Activated T-cell treated with anti-CD3 and anti-CD28 coated beads, Interleukin-2, amount 50 U/mL, for 1 hour (primary cell): Measurements from ENCODE around the gene ZBTB12.
"Not testable (repeated sequence)": the region's sequence is repeated elsewhere in the genome, so short reads cannot be mapped to it uniquely, and the experiment has no call there.

Source experiments
- DNase-seq: peaks from one replicate; pipeline ENCODE4 v3.0.0-alpha.2; 2020

Gene ZBTB12, protein sequence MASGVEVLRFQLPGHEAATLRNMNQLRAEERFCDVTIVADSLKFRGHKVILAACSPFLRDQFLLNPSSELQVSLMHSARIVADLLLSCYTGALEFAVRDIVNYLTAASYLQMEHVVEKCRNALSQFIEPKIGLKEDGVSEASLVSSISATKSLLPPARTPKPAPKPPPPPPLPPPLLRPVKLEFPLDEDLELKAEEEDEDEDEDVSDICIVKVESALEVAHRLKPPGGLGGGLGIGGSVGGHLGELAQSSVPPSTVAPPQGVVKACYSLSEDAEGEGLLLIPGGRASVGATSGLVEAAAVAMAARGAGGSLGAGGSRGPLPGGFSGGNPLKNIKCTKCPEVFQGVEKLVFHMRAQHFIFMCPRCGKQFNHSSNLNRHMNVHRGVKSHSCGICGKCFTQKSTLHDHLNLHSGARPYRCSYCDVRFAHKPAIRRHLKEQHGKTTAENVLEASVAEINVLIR

DNA sequence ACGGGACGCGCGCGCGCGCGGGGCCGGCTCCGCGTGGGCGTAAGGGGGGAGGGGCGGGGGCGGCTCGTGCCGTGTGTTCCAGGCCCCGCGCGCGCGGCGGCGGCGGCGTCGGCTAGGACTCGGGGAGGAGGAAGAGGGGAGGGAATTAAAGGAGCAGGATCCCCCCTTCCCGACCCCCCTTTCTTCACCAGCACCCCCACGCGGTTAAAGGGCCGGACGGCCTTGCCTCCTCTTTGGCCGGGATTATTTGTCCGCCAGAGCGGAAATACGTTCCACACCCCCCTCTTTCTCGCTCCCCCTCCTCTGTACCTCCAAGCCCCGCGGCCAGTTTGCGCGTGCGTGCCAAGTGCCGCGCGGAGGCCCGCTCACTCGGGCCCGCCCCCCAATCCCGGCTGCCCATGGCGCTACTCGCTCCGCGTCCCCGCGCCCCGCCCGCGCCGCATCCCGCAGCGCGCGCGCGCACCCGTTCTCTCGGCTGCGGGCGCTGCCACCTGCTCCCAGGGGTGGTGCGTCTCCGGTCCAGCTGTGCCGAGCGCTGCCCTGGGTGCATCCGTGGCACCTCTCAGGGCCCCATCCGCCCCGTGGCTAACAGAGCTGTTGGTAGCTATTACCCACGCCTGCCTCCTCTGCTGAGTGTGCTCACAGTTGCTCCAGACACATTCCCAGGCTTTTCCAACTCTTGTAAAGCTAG is at the start of gene ZBTB12:
Gene ZBTB12 (minus strand): TSS at position 134 of the 691 bp plus-strand sequence. CDS start 781 bp downstream, outside the sequence.
- DNase-seq, result peak; percentile 86

GRCh38 chr6:31949926-31950548 is 48.2 kb upstream of the ZBTB12 start:
- DNase-seq, result no peak

- DNase-seq, result no peak
Observed at GRCh38 chr6:31948753-31949413, 47.0 kb upstream of the ZBTB12 start.

GRCh38 chr6:31948306-31948705 is 46.4 kb upstream of the ZBTB12 start:
- no peak for DNase-seq

- no peak for DNase-seq
Observed at GRCh38 chr6:31947864-31948263, 46.0 kb upstream of the ZBTB12 start.

GRCh38 chr6:31947070-31947675 is 45.3 kb upstream of the ZBTB12 start:
- no peak for DNase-seq

- no peak for DNase-seq
Observed at GRCh38 chr6:31946370-31946885, 44.5 kb upstream of the ZBTB12 start.

- DNase-seq, result no peak
Observed at GRCh38 chr6:31945507-31946369, 43.9 kb upstream of the ZBTB12 start, which contains the start of gene CFB. CFB (plus strand) TSS chr6:31946095; CDS start chr6:31946222, 127 bp downstream.

GRCh38 chr6:31945154-31945506 is 43.2 kb upstream of the ZBTB12 start:
- DNase-seq, result no peak

DNA sequence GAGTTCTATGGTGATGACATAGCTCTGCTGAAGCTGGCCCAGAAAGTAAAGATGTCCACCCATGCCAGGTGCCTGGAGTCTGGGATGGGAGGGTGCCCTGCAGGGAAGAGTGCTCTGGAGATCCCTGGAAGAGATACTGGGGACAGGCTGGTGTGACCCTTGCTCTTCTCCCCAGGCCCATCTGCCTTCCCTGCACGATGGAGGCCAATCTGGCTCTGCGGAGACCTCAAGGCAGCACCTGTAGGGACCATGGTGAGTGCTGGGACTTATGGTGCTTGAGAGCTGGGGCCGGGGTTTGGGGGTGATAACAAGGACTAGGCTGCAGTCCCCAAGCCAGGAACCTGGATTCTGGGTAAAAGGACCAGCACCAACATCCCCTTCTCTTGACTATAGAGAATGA is 41.9 kb upstream of the ZBTB12 start:
- DNase-seq, result no peak

GRCh38 chr6:31940256-31940664 is 38.4 kb upstream of the ZBTB12 start:
- DNase-seq, result no peak

- no peak for DNase-seq
Observed at GRCh38 chr6:31935823-31936222, 33.9 kb upstream of the ZBTB12 start.

DNA sequence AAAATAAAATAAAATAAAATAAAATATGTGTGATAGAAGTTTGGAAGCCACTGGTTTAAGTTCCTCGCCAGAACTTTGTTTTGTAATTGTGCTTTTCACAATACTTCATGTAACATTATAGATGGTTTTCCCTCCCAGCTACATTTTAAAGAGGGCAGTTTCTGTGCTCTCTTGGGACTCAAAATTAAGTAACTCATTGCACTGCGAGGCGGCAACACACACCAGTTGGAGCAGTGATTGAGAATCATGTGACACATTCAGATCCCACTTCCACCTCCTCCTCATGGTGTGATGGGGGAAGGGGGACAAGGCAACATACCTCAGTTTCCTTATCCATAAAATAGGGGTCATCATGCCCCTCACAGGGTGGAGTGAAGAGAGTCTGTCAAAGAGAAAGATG is 33.1 kb upstream of the ZBTB12 start:
- no peak for DNase-seq

DNA sequence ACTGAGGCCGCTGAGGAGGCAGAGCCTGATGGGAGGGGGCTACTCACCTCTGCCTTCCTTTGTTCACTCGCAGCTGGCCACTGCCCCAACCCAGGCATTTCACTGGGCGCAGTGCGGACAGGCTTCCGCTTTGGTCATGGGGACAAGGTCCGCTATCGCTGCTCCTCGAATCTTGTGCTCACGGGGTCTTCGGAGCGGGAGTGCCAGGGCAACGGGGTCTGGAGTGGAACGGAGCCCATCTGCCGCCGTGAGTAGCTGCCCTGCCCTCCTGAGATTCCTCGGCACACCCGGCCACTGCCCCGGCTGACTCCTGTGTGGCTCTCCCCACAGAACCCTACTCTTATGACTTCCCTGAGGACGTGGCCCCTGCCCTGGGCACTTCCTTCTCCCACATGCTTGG is 31.7 kb upstream of the ZBTB12 start:
- no peak for DNase-seq

GRCh38 chr6:31932137-31932536 is 30.3 kb upstream of the ZBTB12 start:
- not testable (repeated sequence) for DNase-seq

GRCh38 chr6:31930962-31931361 is 29.1 kb upstream of the ZBTB12 start:
- DNase-seq, result no peak

DNA sequence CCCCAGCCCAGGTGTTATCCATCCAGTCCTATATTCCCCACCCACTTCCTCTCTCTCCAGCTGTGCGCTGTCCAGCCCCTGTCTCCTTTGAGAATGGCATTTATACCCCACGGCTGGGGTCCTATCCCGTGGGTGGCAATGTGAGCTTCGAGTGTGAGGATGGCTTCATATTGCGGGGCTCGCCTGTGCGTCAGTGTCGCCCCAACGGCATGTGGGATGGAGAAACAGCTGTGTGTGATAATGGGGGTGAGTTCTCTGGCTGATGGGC is 26.7 kb upstream of the ZBTB12 start:
- DNase-seq, result no peak

DNA sequence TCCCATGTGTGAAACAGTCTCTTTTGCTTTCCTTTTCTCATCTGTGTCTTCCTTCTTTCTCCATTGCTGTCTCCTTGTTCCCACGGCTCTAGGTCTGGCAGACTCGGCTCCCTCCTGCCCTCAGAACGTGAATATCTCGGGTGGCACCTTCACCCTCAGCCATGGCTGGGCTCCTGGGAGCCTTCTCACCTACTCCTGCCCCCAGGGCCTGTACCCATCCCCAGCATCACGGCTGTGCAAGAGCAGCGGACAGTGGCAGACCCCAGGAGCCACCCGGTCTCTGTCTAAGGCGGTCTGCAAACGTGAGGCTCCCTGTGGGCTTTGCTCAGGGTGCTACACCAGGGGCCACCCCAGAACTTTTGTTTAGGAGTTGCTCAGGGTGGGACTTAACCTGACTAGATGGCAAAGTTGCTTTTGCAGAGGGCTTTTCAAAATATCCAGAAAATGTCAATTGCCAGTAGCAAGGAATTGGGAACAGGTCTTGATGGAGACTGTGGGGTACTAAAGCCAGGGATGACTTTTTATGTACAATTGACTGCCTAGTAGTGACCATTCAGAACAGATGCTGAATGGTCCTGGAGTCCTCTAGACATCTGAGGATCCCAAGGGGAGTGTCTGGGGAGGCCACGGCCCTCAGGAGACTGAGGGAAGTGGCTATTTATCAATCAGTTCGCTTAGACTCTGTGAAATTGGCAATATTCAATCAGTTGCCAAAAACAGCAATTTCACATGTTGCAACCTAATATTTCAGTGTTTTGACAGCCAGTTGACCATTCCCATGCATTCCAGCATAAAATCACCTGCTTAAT is 26.2 kb upstream of the ZBTB12 start:
- DNase-seq, result no peak

GRCh38 chr6:31927242-31927862 is 25.5 kb upstream of the ZBTB12 start, which contains the start of gene C2:
C2 (plus strand) TSS chr6:31927717; CDS start chr6:31927753, 36 bp downstream.
- DNase-seq, result no peak

GRCh38 chr6:31922942-31923341 is 21.1 kb upstream of the ZBTB12 start:
- no peak for DNase-seq
